ENCODE data around the gene GALNT9.

GRCh38 chr12:132325733-132326130 is 3.7 kb downstream of the GALNT9 start:
- TF ChIP-seq CTCF (IDR thresholded peaks at IDR 0.05 in 8 of 11, conservative IDR thresholded peaks at IDR 0.05 in 3 of 11) (no peak), POLR2A (IDR thresholded peaks at IDR 0.05) (no peak), POLR2AphosphoS5 (IDR thresholded peaks at IDR 0.05) (no peak)
